Central memory CD8-positive, alpha-beta T cell (primary cell): ENCODE data around the gene AMPD2.

ENCODE experiments used
- ATAC-seq: fragments of 150-1000 bp; cut with Tn5 transposase; replicated peaks from 2 replicates; pipeline ENCODE4 v1.10.0; 2022; ENCODE audit warnings: mild to moderate bottlenecking, moderate FRiP score, moderate number of reproducible peaks; ENCODE audit not compliant: poor library complexity, severe bottlenecking; ENCODE audit errors: extremely low read depth
- DNase-seq, 2 donors: peaks; one replicate each; pipeline ENCODE4 v3.0.0; 2021; ENCODE audit warnings: low spot score in 2 of 2
- H3K27ac Mint-ChIP-seq: one replicate; pipeline ENCODE4 v1.8.0; 2022; ENCODE audit warnings: low read depth, mild to moderate bottlenecking, moderate library complexity, mixed read lengths
- H3K27me3 Mint-ChIP-seq: one replicate; pipeline ENCODE4 v1.8.0; 2022; ENCODE audit warnings: mixed read lengths
- H3K36me3 Mint-ChIP-seq: one replicate; pipeline ENCODE4 v1.8.0; 2022; ENCODE audit warnings: mild to moderate bottlenecking, moderate library complexity, mixed read lengths; ENCODE audit not compliant: insufficient read depth
- H3K4me1 Mint-ChIP-seq: one replicate; pipeline ENCODE4 v1.8.0; 2022; ENCODE audit warnings: mixed read lengths
- H3K4me3 Mint-ChIP-seq: one replicate; pipeline ENCODE4 v1.8.0; 2022; ENCODE audit warnings: mild to moderate bottlenecking, moderate library complexity, mixed read lengths
- H3K9me3 Mint-ChIP-seq: one replicate; pipeline ENCODE4 v1.8.0; 2022; ENCODE audit warnings: mixed read lengths

Gene AMPD2

GRCh38 chr1:109628540-109629321 lies 9.1 kb downstream of the AMPD2 start:
- no peak overlapping the region for H3K27ac Mint-ChIP-seq
- no peaks in the 10 kb centered on the region for H3K9me3 Mint-ChIP-seq
- no peak overlapping the region for H3K4me3 Mint-ChIP-seq
- DNase-seq (no peak), ATAC-seq (no peak)
- no peaks in the 10 kb centered on the region for H3K27me3 Mint-ChIP-seq
- peaks cover 8% of the 10 kb centered on the region for H3K4me1 Mint-ChIP-seq
- peaks cover 22% of the 10 kb centered on the region for H3K36me3 Mint-ChIP-seq

DNA sequence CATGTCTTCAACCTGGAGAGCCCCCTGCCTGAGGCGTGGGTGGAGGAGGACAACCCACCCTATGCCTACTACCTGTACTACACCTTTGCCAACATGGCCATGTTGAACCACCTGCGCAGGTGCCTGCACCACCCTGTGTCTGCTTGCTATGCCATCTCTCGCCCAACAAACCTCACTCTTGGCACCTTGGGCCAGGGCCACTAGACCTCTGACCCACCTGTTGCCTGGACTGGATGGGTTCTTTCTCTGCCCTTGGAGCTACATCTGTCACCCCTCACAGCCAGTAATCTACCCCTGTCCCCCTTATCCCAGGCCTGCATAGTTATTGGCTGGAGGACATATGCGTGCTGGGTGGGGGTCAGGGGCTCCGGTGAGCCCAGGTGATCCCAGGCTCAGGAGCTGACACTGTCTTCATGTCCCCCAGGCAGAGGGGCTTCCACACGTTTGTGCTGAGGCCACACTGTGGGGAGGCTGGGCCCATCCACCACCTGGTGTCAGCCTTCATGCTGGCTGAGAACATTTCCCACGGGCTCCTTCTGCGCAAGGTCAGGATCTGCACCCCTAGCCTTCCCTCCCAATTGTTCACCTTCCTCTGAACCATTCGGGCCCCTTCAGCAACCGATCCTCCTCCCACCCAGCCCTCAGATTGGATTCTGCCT lies 9.9 kb downstream of the AMPD2 start:
- no peak overlapping the region for H3K27ac Mint-ChIP-seq
- H3K36me3 Mint-ChIP-seq: peaks cover 22% of the 10 kb centered on the region
- no peak overlapping the region for H3K4me3 Mint-ChIP-seq
- peaks cover 4% of the 10 kb centered on the region for H3K4me1 Mint-ChIP-seq
- no peaks in the 10 kb centered on the region for H3K9me3 Mint-ChIP-seq
- no peaks in the 10 kb centered on the region for H3K27me3 Mint-ChIP-seq
- ATAC-seq: no peak
- DNase-seq: no peak

DNA sequence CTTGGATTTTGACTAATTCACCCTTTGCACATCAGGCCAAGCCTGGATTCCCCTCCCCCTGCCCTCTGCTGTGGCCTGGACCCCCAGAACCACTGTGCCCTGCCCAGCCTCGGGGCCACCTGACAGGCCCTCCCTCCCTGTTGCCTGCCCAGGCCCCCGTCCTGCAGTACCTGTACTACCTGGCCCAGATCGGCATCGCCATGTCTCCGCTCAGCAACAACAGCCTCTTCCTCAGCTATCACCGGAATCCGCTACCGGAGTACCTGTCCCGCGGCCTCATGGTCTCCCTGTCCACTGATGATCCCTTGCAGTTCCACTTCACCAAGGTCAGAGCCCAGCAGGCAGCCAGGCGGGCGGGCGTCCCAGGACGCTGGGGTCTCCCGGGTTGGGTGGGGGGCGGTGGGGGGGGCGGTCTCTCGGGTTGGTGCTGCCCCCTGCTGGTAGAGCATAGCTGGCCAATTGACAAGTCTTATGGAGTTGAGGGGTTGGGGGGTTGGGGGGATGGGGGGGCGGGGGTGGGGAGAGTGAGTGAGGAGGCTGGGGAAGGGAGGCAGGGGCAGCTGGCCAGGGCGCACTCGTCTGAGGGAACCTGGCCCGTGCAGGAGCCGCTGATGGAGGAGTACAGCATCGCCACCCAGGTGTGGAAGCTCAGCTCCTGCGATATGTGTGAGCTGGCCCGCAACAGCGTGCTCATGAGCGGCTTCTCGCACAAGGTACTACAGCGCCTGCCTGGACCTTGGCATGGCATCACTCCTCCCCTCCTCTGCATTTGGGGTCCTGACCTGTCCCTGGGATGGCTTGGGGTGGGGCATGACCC lies 10.7 kb downstream of the AMPD2 start:
- Mint-ChIP-seq H3K4me3 (no peak overlapping the region), H3K4me1 (peaks cover 6% of the 10 kb centered on the region), H3K9me3 (no peaks in the 10 kb centered on the region), H3K27me3 (no peaks in the 10 kb centered on the region), H3K36me3 (peaks cover 22% of the 10 kb centered on the region), H3K27ac (no peak overlapping the region)
- ATAC-seq (no peak), DNase-seq (peak in 1 of 2 donors; percentile 9)

DNA sequence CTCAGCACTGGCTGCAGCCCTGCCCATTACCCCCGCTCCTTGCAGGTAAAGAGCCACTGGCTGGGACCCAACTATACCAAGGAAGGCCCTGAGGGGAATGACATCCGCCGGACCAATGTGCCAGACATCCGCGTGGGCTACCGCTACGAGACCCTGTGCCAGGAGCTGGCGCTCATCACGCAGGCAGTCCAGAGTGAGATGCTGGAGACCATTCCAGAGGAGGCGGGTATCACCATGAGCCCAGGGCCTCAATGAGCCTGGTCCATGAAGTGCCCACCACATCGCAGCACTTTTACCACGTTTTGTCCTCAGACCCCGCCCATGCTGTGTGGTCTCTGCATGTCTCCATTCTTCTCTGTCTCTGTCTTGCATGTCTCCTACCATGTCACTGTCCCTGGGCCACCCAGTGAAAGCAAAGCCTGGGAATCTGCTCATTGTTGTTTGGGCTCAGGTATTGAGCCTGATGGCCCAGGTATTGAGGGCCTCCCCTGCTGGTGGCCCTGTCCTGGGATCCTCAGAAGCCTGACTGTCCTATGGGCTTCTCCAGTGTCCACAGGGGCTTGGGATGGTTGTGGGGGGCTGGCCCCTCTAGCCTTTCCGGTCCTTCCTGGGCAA lies 11.4 kb downstream of the AMPD2 start:
- H3K4me3 Mint-ChIP-seq: no peak overlapping the region
- H3K9me3 Mint-ChIP-seq: no peaks in the 10 kb centered on the region
- H3K4me1 Mint-ChIP-seq: peaks cover 6% of the 10 kb centered on the region
- no peaks in the 10 kb centered on the region for H3K27me3 Mint-ChIP-seq
- H3K36me3 Mint-ChIP-seq: peaks cover 21% of the 10 kb centered on the region
- DNase-seq: no peak
- ATAC-seq: no peak
- H3K27ac Mint-ChIP-seq: no peak overlapping the region

DNA sequence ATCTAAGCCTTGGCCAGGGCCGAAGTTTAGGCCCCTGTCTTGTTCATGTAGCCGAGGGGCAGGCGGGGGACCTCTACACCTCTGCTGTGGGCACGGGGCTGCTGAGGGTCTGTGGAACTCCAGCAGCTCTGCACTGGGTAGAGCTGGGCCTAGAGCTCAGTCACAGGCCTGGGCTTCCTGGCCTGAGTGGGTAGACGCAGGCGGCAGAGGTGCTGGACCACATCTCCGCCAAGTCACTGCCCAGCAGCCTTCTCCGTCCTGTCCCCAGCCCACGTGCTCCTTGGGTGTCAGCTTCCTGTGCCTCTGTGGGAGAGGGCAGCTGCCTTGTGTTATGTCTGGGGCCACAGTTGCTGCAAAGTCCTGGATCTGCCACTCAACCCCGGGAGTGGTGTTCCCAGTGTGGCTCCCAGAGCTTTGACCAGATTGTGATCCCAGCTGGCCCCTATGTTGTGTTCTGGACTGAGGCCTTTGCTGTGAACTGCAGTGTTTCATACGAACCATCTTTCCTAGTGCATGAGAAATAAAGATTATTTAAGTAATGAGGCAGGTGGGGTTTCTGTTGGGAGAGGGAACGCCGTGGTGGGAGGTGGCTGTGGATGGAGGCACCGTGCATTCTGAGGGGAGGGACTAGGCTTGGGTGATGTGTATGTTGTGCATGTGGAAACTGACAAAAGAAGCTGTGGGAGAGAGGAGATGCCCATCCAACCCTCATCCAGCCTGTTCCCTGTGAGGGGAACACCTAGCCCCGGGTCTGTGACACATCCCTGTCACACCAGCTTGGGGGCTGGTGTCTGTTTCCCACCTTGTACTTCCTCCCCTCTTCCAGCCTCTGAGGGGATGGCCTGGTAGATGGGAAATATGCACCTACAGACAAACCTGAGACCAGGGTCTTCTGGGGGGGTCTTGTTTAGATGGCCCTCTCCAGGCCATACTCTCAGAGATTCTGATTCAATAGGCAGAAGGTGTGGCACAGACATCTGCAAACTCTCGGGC lies 12.2 kb downstream of the AMPD2 start:
- Mint-ChIP-seq H3K4me3 (no peak overlapping the region), H3K27ac (peak overlapping the region; percentile 14), H3K4me1 (peaks cover 6% of the 10 kb centered on the region), H3K9me3 (no peaks in the 10 kb centered on the region), H3K36me3 (peaks cover 20% of the 10 kb centered on the region), H3K27me3 (no peaks in the 10 kb centered on the region)
- DNase-seq (peak in 1 of 2 donors; percentile 7), ATAC-seq (no peak)

DNA sequence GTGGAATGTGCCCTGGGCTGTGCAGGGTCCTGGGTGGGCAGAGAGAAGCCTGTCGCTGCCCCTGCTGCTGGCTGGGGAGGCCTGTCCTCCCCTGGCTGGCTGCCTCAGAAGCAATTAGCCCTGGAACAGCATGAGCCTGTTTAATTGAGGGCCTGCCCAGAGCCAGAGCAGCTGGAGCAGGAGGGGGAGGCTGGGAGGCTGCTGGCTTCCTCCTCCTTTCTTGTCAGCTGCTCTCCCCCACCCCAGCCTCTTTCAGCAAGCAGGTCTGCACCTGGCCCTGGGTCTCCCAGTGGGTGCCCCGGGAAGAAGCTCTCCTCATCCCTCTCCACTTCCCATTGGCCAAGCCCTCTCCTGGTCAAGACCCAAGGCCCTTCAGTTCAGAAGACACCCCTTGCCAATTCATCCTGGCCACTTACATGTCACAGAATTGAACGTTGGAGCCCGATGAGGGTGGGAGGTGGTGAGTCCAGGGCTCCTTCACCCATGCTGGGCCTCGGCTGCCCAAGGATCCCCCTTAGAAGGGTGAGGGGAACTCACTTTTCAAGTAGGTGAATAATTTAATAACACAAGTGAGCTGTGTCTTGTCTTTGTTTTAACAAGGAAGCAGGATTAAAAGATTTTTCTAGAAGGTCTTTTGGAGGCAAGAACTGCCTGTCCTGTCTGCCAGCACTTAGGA lies 13.2 kb downstream of the AMPD2 start:
- H3K27me3 Mint-ChIP-seq: no peaks in the 10 kb centered on the region
- H3K27ac Mint-ChIP-seq: no peak overlapping the region
- peak in 1 of 2 donors; percentile 7 for DNase-seq
- H3K4me1 Mint-ChIP-seq: peaks cover 6% of the 10 kb centered on the region
- ATAC-seq: no peak
- peaks cover 15% of the 10 kb centered on the region for H3K36me3 Mint-ChIP-seq
- no peak overlapping the region for H3K4me3 Mint-ChIP-seq
- H3K9me3 Mint-ChIP-seq: no peaks in the 10 kb centered on the region

- Mint-ChIP-seq H3K9me3 (no peaks in the 10 kb centered on the region), H3K36me3 (peaks cover 13% of the 10 kb centered on the region), H3K4me3 (no peak overlapping the region), H3K4me1 (peaks cover 6% of the 10 kb centered on the region), H3K27ac (no peak overlapping the region), H3K27me3 (no peaks in the 10 kb centered on the region)
- DNase-seq (no peak), ATAC-seq (no peak)
Measured at GRCh38 chr1:109634292-109634691, 14.7 kb downstream of the AMPD2 start.

DNA sequence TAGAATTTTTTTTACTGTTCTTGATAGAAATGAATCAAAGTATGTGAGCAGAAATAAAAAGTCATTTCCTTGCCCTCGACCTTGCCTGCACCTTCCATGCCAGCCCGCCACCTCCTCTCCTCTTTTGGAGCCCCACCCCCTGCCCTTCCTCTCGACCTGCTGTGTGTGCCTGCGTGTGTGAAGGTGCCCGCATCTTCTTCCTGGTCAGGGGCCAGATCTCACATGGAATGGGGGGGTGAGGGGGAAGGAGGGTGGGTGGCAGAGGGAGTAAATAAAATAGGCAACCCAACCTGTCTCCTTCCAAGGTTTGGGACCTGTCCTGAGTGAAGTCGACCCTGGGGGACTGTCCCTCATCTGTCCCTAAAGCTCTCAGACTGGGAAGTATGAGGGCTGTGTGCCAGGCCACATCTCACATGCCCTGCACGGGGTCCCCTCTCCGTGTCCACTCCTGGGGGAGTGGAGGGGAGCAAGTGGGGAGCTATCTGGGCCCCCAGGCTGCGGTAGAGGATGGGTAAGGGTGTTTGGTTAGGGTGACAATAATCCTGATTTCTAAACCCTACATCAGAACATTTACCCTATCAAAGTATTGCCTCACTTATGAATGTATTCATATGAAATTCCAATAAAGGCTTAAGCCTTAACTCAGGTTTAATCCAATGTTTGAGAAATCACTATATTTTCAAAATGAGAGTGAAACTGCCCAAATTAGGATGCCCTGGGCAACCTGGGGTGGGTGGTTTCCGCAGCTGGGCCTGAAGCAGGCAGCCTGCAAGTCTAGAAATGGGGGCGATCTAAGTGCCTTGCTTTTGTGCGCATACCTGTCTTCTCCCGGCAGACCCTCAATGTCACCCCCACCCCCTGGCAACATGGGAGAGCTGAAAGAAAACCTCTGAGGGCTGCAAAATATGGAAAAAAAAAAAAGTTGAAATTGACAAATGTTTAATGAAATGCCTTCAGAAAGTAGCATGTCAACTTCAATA lies 15.4 kb downstream of the AMPD2 start:
- no peaks in the 10 kb centered on the region for H3K9me3 Mint-ChIP-seq
- H3K4me3 Mint-ChIP-seq: no peak overlapping the region
- no peak for ATAC-seq
- peak overlapping the region; percentile 25 for H3K27ac Mint-ChIP-seq
- H3K27me3 Mint-ChIP-seq: peaks cover 4% of the 10 kb centered on the region
- DNase-seq: peak in 1 of 2 donors; percentile 6
- peaks cover 9% of the 10 kb centered on the region for H3K36me3 Mint-ChIP-seq
- H3K4me1 Mint-ChIP-seq: peaks cover 8% of the 10 kb centered on the region

DNA sequence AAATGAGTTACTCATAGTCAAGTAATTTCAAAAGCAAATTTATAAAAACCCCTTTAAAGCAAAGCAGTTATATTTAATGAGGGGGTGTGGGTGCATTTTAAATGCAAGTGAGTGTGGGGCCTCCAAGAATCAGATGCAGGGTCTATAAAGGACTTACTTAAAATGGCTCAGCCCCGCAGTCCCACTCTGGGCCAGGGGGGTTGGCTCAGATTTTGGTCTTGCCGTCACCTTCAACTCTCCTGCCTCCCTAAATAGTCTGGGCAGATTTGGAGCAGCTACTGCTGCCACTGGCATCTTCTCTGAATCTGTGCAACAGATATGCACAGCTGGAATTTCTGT lies 16.2 kb downstream of the AMPD2 start:
- Mint-ChIP-seq H3K27ac (no peak overlapping the region), H3K9me3 (no peaks in the 10 kb centered on the region), H3K4me1 (peaks cover 12% of the 10 kb centered on the region), H3K36me3 (peaks cover 8% of the 10 kb centered on the region), H3K4me3 (no peak overlapping the region), H3K27me3 (peaks cover 8% of the 10 kb centered on the region)
- no peak for DNase-seq
- ATAC-seq: no peak

DNA sequence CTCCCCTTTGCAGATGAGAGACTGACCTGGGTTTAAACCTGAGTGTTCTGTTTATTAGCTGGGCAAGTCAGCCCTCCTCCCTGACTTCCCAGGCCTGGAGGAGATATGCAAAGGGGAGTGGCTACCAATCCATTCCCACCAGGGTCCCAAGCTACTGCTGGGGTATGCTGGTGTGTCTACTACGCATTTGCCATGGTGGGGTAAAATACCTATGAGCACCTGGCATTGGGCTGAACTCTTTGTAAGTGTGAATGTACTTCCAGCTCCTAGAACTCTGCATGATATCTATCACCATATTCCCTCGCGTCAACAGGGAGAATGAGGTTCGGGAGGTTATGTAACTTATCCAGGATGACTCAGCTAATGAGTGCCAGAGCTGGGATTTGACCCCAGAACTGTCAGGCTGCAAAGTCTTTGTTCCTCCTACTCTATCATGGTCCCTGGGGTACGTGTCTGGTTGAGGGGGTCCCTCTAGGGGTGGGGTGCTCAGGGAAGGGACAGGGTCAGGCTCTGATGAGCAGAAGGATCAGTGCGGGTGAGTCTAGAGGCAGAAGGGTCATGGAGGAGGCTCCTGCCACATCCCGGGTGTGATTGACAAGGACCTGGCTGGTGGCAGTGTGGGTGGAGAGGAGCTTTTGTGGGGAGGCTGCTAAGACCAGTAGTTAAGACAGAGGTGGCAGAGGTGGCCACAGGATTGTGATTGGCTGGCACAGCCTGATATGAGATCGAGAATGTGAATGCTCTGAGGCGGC lies 16.7 kb downstream of the AMPD2 start:
- peaks cover 12% of the 10 kb centered on the region for H3K4me1 Mint-ChIP-seq

More for the DNA sequence above, 16.7 kb downstream of the AMPD2 start:
- DNase-seq (peak in 1 of 2 donors; percentile 5), ATAC-seq (no peak)
- H3K36me3 Mint-ChIP-seq: peaks cover 2% of the 10 kb centered on the region
- peak overlapping the region; percentile 13 for H3K27ac Mint-ChIP-seq
- peaks cover 8% of the 10 kb centered on the region for H3K27me3 Mint-ChIP-seq
- H3K9me3 Mint-ChIP-seq: no peaks in the 10 kb centered on the region
- no peak overlapping the region for H3K4me3 Mint-ChIP-seq
